Measurements from ENCODE around the gene ZNF366. TPM values are rescaled to one million over a fixed set of nuclear protein-coding genes. Genes with fewer than 3 reads are reported as not detected.
A peak's percentile ranks its signal among the peaks of the same experiment; 100 is the strongest.

Gene ZNF366
- total RNA-seq, 2 experiments from 2014 or later, result not detected

GRCh38 chr5:72511774-72512592 is 4.8 kb upstream of the ZNF366 start:
- no peak overlapping the region for H3K27ac Mint-ChIP-seq
- no peak for ATAC-seq
- no peaks in the 10 kb centered on the region for H3K36me3 Mint-ChIP-seq
- DNase-seq, result no peak
- H3K27me3 Mint-ChIP-seq, result peaks cover 20% of the 10 kb centered on the region
- H3K9me3 Mint-ChIP-seq (ENCODE audit: low read depth), result no peaks in the 10 kb centered on the region
- CTCF ChIA-PET, result no interaction called here
- no peak overlapping the region for H3K4me3 Mint-ChIP-seq
- H3K4me1 Mint-ChIP-seq, result no peaks in the 10 kb centered on the region

GRCh38 chr5:72511366-72511765 is 4.2 kb upstream of the ZNF366 start:
- Mint-ChIP-seq H3K9me3 (ENCODE audit: low read depth) (no peaks in the 10 kb centered on the region), H3K27ac (no peak overlapping the region), H3K36me3 (no peaks in the 10 kb centered on the region), H3K27me3 (peaks cover 24% of the 10 kb centered on the region), H3K4me3 (no peak overlapping the region), H3K4me1 (no peaks in the 10 kb centered on the region)
- ATAC-seq (no peak), DNase-seq (no peak)
- CTCF ChIA-PET, result no interaction called here

- Mint-ChIP-seq H3K4me3 (no peak overlapping the region), H3K27ac (no peak overlapping the region), H3K4me1 (no peaks in the 10 kb centered on the region), H3K27me3 (peaks cover 24% of the 10 kb centered on the region), H3K36me3 (no peaks in the 10 kb centered on the region), H3K9me3 (ENCODE audit: low read depth) (no peaks in the 10 kb centered on the region)
- DNase-seq (no peak), ATAC-seq (no peak)
- CTCF ChIA-PET, result no interaction called here
These were observed 3.5 kb upstream of the ZNF366 start for GRCh38 chr5:72510610-72511181.

- no peak overlapping the region for H3K27ac Mint-ChIP-seq
- peaks cover 2% of the 10 kb centered on the region for H3K4me1 Mint-ChIP-seq
- DNase-seq, result no peak
- H3K36me3 Mint-ChIP-seq, result no peaks in the 10 kb centered on the region
- no peaks in the 10 kb centered on the region for H3K9me3 Mint-ChIP-seq (ENCODE audit: low read depth)
- CTCF ChIA-PET, result no interaction called here
- no peak for ATAC-seq
- H3K27me3 Mint-ChIP-seq, result peaks cover 27% of the 10 kb centered on the region
- H3K4me3 Mint-ChIP-seq, result no peak overlapping the region
These were observed 2.2 kb upstream of the ZNF366 start for GRCh38 chr5:72509401-72509800.

- no peak overlapping the region for H3K4me3 Mint-ChIP-seq
- H3K4me1 Mint-ChIP-seq, result peaks cover 2% of the 10 kb centered on the region
- DNase-seq, result no peak
- no peak for ATAC-seq
- peaks cover 32% of the 10 kb centered on the region for H3K27me3 Mint-ChIP-seq
- H3K9me3 Mint-ChIP-seq (ENCODE audit: low read depth), result no peaks in the 10 kb centered on the region
- CTCF ChIA-PET, result no interaction called here
- no peaks in the 10 kb centered on the region for H3K36me3 Mint-ChIP-seq
- H3K27ac Mint-ChIP-seq, result no peak overlapping the region
These were observed 1.3 kb upstream of the ZNF366 start for GRCh38 chr5:72508241-72509170.

GRCh38 chr5:72507907-72508238 is 663 bp upstream of the ZNF366 start:
- Mint-ChIP-seq H3K27ac (no peak overlapping the region), H3K36me3 (no peaks in the 10 kb centered on the region), H3K27me3 (peaks cover 33% of the 10 kb centered on the region), H3K4me1 (peaks cover 2% of the 10 kb centered on the region), H3K9me3 (ENCODE audit: low read depth) (no peaks in the 10 kb centered on the region), H3K4me3 (no peak overlapping the region)
- no peak for DNase-seq
- CTCF ChIA-PET, result no interaction called here
- no peak for ATAC-seq

GRCh38 chr5:72506158-72506549 is 1.1 kb downstream of the ZNF366 start:
- CTCF ChIA-PET, result no interaction called here
- peaks cover 2% of the 10 kb centered on the region for H3K4me1 Mint-ChIP-seq
- DNase-seq (no peak), ATAC-seq (no peak)
- no peak overlapping the region for H3K27ac Mint-ChIP-seq
- H3K27me3 Mint-ChIP-seq, result peaks cover 23% of the 10 kb centered on the region
- no peaks in the 10 kb centered on the region for H3K36me3 Mint-ChIP-seq
- no peaks in the 10 kb centered on the region for H3K9me3 Mint-ChIP-seq (ENCODE audit: low read depth)
- H3K4me3 Mint-ChIP-seq, result no peak overlapping the region

- DNase-seq, result no peak
- Mint-ChIP-seq H3K4me1 (peaks cover 2% of the 10 kb centered on the region), H3K27ac (peak overlapping the region; percentile 54), H3K27me3 (peaks cover 22% of the 10 kb centered on the region), H3K9me3 (ENCODE audit: low read depth) (no peaks in the 10 kb centered on the region), H3K36me3 (no peaks in the 10 kb centered on the region), H3K4me3 (no peak overlapping the region)
- CTCF ChIA-PET, result interaction anchor here (0.9 kb wide), 1 partner anchor 139 kb away, joined by 3 read pairs; no protein-coding TSS in a partner anchor
- ATAC-seq, result no peak
These were observed 1.6 kb downstream of the ZNF366 start for GRCh38 chr5:72505539-72506157.

GRCh38 chr5:72505016-72505415 is 2.2 kb downstream of the ZNF366 start:
- CTCF ChIA-PET, result interaction anchor here (0.9 kb wide), 1 partner anchor 139 kb away, joined by 3 read pairs; no protein-coding TSS in a partner anchor
- ATAC-seq, result no peak
- Mint-ChIP-seq H3K36me3 (no peaks in the 10 kb centered on the region), H3K4me1 (peaks cover 2% of the 10 kb centered on the region), H3K27ac (no peak overlapping the region), H3K4me3 (no peak overlapping the region), H3K9me3 (ENCODE audit: low read depth) (no peaks in the 10 kb centered on the region), H3K27me3 (peaks cover 26% of the 10 kb centered on the region)
- no peak for DNase-seq

- H3K36me3 Mint-ChIP-seq, result no peaks in the 10 kb centered on the region
- H3K9me3 Mint-ChIP-seq (ENCODE audit: low read depth), result no peaks in the 10 kb centered on the region
- H3K27me3 Mint-ChIP-seq, result peaks cover 26% of the 10 kb centered on the region
- H3K4me1 Mint-ChIP-seq, result peaks cover 2% of the 10 kb centered on the region
- H3K27ac Mint-ChIP-seq, result no peak overlapping the region
- no peak overlapping the region for H3K4me3 Mint-ChIP-seq
- CTCF ChIA-PET, result no interaction called here
- DNase-seq (no peak), ATAC-seq (no peak)
These were observed 3.2 kb downstream of the ZNF366 start for GRCh38 chr5:72503888-72504491.

GRCh38 chr5:72501488-72501887 is 5.7 kb downstream of the ZNF366 start:
- CTCF ChIA-PET, result no interaction called here

GRCh38 chr5:72499730-72500129 is 7.5 kb downstream of the ZNF366 start:
- H3K4me3 Mint-ChIP-seq, result no peak overlapping the region
- no peaks in the 10 kb centered on the region for H3K9me3 Mint-ChIP-seq (ENCODE audit: low read depth)
- peaks cover 27% of the 10 kb centered on the region for H3K27me3 Mint-ChIP-seq
- DNase-seq (no peak), ATAC-seq (no peak)
- H3K36me3 Mint-ChIP-seq, result no peaks in the 10 kb centered on the region
- CTCF ChIA-PET, result no interaction called here
- no peaks in the 10 kb centered on the region for H3K4me1 Mint-ChIP-seq
- H3K27ac Mint-ChIP-seq, result no peak overlapping the region

More at GRCh38 chr5:72501488-72501887, 5.7 kb downstream of the ZNF366 start:
- Mint-ChIP-seq H3K4me1 (peaks cover 2% of the 10 kb centered on the region), H3K4me3 (no peak overlapping the region), H3K9me3 (ENCODE audit: low read depth) (no peaks in the 10 kb centered on the region), H3K27ac (no peak overlapping the region), H3K27me3 (peaks cover 28% of the 10 kb centered on the region), H3K36me3 (no peaks in the 10 kb centered on the region)
- DNase-seq, result no peak
- no peak for ATAC-seq

GRCh38 chr5:72499090-72499489 is 8.1 kb downstream of the ZNF366 start:
- Mint-ChIP-seq H3K9me3 (ENCODE audit: low read depth) (no peaks in the 10 kb centered on the region), H3K36me3 (no peaks in the 10 kb centered on the region), H3K27ac (no peak overlapping the region), H3K4me3 (no peak overlapping the region), H3K27me3 (peaks cover 29% of the 10 kb centered on the region), H3K4me1 (no peaks in the 10 kb centered on the region)
- CTCF ChIA-PET, result no interaction called here
- DNase-seq (no peak), ATAC-seq (no peak)

Data from activated CD8-positive, alpha-beta memory T cell treated with anti-CD3 and anti-CD28 coated beads, Interleukin-2, amount 10 ng/mL, durations not matched to agents 7 days and 5 days (primary cell).